ENCODE measurements around the gene CAMKK2.
"Not testable (repeated sequence)": the region's sequence is repeated elsewhere in the genome, so short reads cannot be mapped to it uniquely, and the experiment has no call there.

Gene CAMKK2

GRCh38 chr12:121323908-121324307 lies 27.4 kb upstream of the CAMKK2 start:
- TF ChIP-seq, protein P1, sequence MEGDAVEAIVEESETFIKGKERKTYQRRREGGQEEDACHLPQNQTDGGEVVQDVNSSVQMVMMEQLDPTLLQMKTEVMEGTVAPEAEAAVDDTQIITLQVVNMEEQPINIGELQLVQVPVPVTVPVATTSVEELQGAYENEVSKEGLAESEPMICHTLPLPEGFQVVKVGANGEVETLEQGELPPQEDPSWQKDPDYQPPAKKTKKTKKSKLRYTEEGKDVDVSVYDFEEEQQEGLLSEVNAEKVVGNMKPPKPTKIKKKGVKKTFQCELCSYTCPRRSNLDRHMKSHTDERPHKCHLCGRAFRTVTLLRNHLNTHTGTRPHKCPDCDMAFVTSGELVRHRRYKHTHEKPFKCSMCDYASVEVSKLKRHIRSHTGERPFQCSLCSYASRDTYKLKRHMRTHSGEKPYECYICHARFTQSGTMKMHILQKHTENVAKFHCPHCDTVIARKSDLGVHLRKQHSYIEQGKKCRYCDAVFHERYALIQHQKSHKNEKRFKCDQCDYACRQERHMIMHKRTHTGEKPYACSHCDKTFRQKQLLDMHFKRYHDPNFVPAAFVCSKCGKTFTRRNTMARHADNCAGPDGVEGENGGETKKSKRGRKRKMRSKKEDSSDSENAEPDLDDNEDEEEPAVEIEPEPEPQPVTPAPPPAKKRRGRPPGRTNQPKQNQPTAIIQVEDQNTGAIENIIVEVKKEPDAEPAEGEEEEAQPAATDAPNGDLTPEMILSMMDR (IDR thresholded peaks at IDR 0.05; ENCODE audit: insufficient read depth, low read depth, low read length, missing control alignments), result no peak
- H3K4me3 ChIP-seq (ENCODE audit: low read length), result no peak overlapping the region
- DNase-seq (ENCODE audit: low read depth), result no peak

DNA sequence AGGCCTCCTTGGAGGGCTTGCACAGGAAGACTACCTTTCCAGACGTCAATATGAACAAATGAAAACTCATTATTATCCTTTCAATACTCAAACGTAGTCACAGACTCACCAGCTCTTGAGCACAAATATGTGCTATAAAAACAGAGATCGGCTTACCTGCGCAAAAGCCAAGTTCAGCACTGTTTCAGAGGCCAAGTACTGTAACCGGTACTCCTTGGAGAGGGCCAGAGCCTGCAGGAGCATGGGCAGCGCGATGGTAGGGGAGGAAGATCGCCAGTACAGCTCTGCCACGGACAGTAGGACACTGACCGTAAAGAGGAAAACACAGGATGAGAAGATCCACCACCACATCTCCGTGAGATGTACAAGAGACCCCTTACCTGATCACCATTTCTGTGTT lies 21.6 kb upstream of the CAMKK2 start:
- TF ChIP-seq, protein P1 (IDR thresholded peaks at IDR 0.05; ENCODE audit: insufficient read depth, low read depth, low read length, missing control alignments), result no peak
- DNase-seq (ENCODE audit: low read depth), result no peak
- H3K4me3 ChIP-seq (ENCODE audit: low read length), result no peak overlapping the region

DNA sequence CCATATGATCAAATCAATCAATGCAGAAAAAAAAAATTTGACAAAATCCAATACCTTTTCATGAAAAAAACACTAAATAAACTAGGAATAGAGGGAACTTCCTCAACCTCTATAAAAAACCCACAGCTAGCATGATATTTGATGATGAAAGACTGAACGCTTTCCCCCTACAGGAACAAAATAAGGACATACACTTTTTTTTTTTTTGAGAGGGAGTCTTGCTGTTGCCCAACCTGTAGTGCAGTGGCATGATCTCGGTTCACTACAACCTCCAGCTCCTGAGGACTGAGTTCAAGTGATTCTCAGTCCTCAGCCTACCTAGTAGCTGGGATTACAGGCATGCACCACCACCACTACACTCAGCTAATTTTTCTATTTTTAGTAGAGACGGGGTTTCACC lies 17.9 kb upstream of the CAMKK2 start:
- no peak overlapping the region for H3K4me3 ChIP-seq (ENCODE audit: low read length)
- DNase-seq (ENCODE audit: low read depth), result no peak
- TF ChIP-seq, protein P1 (IDR thresholded peaks at IDR 0.05; ENCODE audit: insufficient read depth, low read depth, low read length, missing control alignments), result no peak

DNA sequence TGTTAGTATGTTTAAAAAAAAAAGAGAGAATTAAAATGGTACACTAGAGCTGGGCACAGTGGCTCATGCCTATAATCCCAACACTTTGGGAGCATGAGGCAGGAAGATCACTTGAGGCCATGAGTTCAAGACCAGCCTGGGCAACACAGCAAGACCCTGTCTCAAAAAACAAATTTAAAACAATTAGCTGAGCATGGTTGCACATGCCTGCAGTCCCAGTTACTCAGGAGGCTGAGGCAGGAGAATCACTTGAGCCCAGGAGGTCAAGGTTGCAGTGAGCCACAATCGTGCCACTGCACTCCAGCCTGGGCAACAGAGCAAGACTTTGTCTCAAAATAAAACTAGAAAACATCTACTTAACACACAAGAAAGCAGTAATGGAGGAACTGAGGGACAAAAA lies 13.7 kb upstream of the CAMKK2 start:
- not testable (repeated sequence) for DNase-seq (ENCODE audit: low read depth)

DNA sequence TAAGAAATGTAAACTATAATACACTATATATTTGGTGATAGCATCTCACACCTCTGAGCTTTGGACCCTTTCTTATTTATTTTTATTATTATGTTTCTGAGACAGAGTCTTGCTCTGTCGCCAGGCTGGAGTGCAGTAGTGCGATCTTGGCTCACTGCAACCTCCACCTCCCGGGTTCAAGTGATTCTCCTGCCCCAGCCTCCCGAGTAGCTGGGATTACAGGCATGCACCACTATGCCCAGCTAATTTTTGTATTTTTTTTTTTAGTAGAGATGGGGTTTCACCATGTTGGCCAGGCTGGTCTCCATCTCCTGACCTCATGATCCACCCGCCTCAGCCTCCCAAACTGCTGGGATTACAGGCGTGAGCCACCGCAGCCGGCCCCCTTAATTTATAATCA lies 10.9 kb upstream of the CAMKK2 start:
- not testable (repeated sequence) for H3K4me3 ChIP-seq (ENCODE audit: low read length); DNase-seq (ENCODE audit: low read depth)

More for the DNA sequence above, 13.7 kb upstream of the CAMKK2 start:
- not testable (repeated sequence) for H3K4me3 ChIP-seq (ENCODE audit: low read length)

DNA sequence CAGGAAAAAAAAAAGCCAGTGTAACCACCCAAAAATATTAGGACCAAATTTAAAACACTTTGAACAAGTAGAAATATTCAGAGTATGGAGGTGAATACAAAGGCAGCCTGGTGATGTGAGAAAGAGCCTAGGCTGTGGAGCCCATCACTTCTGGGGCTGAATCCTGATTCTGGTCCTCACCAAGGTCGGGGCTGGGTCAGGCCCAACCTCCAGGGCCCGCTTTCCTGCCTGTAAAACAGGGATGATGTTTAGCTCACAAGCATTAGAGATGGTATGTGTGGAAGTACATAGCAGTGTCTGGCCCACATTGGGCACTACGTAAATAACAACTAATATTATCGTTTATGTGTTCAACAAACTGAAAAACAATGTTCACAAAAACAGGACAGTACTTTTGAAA lies 7.8 kb upstream of the CAMKK2 start:
- TF ChIP-seq, protein P1 (IDR thresholded peaks at IDR 0.05; ENCODE audit: insufficient read depth, low read depth, low read length, missing control alignments), result no peak
- no peak overlapping the region for H3K4me3 ChIP-seq (ENCODE audit: low read length)
- DNase-seq (ENCODE audit: low read depth), result no peak

GRCh38 chr12:121301876-121302275 lies 5.4 kb upstream of the CAMKK2 start:
- no peak overlapping the region for H3K4me3 ChIP-seq (ENCODE audit: low read length)
- TF ChIP-seq, protein P1 (IDR thresholded peaks at IDR 0.05; ENCODE audit: insufficient read depth, low read depth, low read length, missing control alignments), result no peak
- DNase-seq (ENCODE audit: low read depth), result peak; percentile 9

DNA sequence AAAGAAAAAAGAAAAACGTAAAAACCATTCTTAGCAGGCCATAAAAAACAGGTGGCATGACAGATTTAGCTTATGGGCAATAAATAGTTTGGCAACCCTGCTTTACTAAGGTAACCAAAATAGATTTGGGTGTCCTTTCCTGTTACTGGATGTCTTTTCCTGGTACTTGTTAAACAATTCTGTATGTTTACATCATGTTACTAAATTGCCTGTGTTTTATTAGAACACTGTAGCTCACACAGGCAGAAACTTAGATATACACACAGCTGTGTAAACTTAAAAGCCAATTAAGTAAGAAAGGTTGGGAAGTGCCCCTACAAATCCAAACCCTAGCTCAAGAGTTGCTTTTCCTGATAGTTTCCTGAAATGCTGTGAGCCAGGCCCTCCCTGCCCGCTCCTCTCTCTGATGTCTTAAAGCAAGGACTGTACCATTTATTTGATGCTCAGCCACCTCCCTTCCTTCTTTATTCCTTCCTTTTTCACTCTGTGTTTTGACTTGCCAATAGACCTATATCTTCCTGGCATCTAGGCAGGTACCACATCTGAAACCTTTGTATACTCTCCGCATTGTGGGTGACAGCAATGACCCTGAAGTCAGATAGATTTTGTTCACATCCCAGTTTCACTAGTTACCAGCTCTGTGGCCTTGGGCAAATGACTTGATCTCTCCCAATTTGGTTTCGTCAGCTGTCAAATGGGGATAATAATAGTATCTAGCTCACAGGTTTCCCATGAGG lies 3.7 kb upstream of the CAMKK2 start:
- DNase-seq (ENCODE audit: low read depth), result no peak
- TF ChIP-seq, protein P1 (IDR thresholded peaks at IDR 0.05; ENCODE audit: insufficient read depth, low read depth, low read length, missing control alignments), result no peak
- H3K4me3 ChIP-seq (ENCODE audit: low read length), result no peak overlapping the region
